GM18519 (cell line): Measurements from ENCODE around the gene HOXB9.

Experiments
- ATAC-seq: cut with Tn5 transposase; IDR thresholded peaks from one replicate; pipeline ENCODE4 v1.9.1; 2021; ENCODE audit warnings: mild to moderate bottlenecking, moderate library complexity; ENCODE audit not compliant: unreplicated experiment, low FRiP score

HOXB9 gene

DNA sequence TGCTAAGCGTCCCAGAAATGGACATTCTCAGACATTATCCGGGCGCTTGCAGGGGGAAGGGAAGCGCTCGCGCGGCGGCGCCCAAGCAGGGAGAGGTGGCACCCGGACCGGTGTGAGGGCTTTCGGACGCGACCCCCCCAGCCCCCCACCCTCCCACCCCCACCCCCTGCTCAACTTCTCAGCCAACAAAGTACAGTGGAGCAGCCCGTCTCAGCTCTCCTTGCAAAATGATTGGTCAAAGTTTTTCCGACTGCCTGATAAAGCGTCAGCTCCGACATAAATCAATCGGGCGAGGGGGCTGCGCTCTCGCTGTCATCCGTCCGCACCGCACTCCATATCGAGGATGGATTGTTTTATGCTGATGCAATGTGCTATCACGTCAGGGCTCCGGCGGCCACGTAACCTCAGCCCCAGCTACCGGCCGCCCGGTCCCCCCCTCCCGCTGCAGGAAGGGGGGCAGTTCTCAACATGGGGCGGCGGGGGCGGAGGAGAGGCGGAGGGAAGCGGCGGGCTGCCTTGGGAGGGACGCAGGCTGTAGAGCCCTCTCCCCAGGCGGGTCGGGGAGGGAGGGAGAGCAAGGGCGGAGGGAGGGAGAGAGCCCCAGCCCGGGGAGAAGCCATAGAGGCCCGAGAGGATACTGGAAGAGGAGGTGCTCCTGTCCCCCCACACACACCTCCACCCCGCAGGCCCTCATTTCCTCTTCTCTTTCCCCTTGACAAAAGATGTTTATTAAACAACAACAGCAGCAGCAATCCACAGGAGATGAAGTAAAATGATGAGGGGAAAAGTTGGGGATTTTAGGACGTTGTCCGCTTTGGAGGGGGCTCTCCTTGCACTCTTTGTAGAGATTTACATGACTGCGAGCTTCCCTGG is at the start of gene HOXB9:
HOXB9 (minus strand) TSS at position 114 of the 873 bp plus-strand sequence; CDS start at position 25, 89 bp downstream.
- ATAC-seq, result no peak

DNA sequence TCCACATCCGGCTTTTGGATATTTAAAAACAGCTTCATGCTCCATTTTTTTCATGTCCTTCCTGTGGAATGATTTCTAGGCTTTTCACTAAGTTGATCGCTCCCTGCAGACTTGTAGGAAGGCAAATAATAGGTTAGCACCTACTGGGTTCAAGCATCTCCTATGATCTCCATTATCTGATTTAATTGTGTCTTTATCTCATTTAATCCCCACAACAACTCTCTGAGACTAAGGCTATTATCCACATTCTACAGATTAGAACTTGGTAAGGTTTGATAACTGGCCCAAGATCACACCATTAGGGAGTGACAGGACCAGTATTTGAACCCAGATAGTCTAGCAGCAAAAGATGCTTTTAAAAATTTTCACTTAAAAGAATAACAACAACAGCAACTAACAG is 46.2 kb upstream of the HOXB9 start:
- ATAC-seq, result no peak

DNA sequence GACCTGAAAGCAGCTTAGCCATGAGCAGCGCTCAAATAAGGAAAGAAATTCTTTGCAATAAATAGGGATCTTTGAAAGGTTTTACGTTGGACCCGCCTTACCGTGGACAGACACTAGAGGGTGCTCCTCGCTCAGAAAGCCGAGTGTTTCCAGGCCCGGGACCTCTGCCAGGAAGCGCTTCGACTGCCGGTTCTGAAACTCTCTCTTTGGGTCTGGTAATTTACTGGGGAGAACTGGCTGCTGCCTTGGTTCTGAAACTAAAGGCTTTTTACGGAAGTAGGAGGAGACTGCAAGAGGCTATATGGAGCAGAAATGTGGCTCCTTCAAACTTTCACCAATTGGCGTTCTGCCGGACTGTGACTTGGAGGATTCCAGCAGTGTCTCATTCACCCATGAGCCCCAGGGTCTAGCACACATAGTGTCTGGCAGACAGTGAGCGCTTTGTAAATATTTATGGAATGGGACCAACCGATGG is 45.6 kb upstream of the HOXB9 start:
- no peak for ATAC-seq

DNA sequence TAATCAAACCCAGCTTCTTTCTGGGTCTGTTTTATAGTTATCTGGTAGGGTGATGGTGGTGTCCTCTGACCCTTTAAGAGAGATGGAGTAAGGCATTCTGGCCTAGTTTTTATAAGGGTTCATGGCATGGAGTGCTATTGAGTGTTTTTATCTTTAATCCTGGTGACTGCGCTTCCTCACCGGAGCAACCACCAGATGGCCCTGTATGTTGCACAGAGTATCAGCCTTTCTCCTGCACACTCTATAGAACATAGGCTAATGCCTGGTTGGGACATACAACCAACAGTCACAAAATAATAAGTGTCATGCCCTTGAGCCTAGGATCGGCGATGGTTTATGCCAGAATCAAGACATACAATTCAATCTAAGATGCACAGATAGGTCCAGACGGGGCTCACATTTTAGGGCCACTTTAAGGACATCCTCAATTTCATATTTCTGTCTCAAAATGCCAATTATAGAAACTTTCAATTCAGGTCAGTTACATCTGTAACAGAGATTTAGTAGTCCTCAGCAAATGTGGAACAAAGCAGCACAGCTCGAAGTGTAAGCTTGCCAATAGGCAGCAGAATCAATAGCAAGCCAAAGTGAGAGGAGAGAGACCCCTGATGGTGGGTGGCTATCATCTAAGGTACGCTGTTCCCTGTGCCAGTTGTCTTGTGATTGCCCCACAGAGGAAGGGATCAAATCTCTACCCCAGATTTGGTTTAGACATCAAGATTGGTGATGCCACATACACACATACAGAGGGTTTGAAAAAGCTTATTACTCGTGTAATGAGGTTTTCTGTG is 37.2 kb upstream of the HOXB9 start:
- ATAC-seq, result no peak

DNA sequence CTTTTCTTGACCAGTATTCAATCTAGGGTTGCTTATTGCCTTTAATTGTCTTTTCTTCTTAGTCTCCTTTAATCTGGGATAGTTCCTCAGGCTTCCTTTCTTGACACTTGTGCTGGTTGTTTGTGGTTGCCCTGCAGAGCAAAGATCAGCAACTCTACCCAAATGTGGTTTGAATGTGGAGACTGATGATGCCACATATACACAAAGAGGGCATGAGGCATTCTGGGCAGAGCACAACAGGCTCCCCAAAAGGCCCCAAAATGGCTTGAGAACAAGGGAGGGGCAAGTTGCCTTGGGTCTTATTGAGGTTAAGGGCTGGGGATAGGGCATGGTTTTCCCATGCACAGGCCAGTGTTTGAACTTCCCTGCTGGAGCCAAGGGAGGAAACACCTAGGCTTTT is 29.8 kb upstream of the HOXB9 start:
- no peak for ATAC-seq

DNA sequence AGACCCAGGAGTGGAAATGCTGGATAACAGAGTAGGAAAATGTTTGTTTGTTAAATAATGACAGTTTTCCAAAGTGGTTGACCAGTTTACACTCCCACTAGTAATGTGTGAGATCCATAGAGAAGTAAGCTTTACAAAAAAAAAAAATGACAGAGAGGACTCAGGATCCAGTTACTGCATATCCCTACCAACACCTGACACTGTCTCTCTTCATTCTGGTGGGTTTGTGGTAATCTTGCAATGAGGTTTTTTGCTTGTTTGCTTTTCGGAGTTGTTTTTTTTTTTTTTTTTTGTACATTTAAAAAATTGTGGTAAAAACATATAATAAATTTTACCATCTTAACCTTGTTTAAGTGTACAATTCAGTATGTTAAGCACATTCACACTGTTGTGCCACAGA is 23.6 kb upstream of the HOXB9 start:
- no peak for ATAC-seq

DNA sequence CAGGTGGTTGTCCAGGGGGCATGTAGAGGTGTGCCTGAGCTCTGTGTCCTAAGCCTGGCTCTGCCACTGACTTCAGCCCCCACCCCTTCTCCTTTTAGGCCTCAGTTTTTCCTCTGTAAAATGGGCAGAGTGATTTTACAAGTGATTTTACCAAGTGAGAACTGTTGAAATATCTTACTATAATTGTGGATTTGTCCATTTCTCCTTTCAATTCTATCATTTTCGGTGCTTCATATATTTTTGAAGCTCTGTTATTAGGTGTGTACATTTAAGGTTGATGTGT is 21.7 kb upstream of the HOXB9 start:
- no peak for ATAC-seq

DNA sequence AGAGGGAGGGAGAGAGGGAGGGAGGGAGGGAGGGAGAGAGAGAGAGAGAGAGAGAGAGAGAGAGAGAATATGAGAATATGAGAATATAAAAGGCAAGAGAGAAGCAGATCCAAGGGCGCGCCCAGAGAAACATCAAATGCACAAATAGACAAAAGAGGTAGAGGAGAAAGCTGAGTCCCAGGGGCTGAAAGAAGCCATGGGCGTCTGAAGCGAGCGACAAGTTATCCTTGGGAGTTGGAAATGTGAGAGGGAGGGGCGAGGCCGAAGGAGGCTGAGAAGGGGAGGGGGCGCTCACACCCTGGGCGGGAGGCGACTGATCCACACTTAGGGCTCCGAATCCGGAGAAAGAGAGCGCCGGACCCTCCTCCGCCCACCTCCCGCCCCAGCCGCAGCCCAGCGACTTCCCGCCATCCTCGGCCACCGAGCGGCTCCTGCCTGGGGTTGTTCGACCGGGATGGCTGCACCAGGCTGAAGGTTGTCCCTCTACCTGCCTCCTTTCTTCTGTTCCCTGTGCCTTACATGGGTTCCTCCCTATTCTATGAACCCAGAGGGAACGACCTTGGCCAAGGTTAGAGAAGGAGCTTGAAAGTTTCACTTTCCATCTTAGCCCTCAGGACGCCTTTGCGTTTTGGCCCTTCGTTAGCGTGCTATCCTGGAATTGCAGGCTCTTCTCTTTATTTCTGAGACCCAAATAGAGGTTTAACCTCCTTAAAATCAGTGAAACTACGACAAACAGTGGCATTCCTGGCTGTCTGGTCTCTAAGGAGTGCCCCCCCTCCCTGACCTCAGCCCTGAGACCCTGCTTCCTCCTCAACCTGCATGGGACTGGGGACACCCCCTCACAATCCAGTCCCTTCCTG is 21.2 kb upstream of the HOXB9 start:
- no peak for ATAC-seq

DNA sequence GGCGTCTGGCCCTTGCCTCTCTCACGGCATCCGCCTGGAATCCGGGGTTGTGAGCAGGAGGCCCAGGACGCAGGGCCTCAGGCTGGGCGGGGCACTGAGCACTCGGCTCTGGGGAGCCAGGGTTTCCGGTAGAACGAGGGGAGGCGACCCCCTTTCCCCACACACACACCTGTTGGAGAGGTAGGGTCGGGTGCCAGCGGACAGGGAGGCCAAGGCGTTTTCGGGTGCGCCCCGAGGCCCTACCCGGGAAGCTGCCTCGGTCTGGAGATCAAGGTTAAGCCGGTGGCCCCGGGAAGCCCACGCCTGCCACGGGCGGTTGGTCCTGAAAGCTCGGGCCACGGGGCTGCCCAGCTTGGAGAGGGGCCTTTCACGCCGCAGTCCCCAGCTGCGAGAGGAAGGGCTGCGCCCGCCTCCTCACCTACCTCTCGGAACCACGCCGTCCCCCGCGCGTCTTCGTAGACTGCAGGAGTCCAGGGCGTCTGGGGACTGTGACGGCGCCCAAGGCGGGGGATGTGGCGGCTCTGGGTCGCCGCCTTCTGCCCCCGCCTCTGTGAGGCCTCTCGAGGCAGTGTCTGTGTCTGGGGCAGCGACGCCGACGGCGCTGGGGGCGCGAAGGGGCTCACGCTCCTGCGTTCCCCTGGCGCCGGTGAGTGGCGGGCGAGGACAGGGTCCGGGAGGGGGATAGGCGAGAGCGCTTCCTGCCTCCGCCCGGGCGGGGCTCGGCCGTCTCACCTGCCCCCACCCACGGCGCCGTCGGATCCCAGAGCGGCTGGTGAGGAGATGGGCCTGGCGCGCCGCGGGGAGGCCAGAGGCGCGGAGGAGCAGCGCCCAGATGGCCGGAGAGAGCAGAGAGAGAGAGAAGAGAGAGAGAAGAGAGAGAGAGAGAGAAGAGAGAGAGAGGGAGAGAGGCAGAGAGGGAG is 20.3 kb upstream of the HOXB9 start:
- no peak for ATAC-seq

DNA sequence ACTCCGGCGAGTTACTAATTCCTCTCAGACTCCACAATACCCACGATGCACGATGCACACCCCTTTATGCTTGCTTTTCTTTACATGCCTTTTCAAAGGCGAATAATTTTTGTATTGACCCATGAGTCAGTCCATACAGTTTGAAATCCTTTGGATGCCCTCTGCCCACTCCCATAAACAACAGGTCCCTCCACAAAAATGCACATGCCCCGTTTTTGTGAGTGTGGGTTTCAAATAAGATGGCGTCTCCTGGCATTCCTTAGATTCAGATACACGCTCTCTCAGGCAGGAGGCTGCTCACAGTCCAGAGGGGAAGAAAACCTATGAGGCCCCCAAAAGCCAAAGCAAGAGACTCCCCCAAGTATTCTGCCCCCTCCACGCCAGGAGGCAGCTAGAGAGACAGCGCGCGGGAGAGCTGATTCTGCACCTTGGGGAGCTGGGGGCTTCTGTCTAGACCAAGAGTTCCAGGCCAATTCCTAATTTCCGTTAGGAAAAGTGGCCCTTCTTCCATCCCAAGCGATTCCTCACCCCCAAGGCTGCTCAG is 19.6 kb upstream of the HOXB9 start:
- no peak for ATAC-seq

DNA sequence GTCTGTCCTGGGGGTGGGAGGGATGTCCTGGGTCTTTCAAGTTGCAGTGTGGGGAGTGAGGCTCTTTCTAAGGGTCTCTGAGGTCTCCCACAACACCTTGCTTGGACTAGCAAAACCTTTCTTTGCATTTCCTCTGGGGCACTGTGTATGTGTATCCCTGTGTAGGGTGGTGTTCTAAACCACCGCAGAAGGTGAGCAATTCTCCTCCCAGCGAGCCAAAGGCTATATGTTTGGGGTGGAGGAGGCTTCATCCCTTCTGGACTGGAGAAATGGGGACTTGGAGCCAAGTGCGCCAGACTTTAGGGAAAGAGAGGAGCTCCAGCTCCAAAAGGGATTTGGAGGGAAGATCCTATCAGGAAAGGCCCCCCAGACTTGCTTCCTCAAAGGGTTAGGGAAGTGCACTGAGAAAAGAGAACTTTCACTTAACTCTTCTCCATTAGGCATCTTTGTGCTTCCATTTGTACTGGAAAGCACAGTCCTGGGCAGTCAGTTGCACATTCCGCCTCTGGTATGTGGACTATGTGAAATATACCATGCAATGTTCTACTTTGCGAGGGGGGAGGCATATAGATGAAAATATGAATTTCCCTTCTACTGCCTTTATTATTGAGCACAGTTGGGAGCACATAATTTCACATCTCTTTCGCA is 18.9 kb upstream of the HOXB9 start:
- no peak for ATAC-seq

DNA sequence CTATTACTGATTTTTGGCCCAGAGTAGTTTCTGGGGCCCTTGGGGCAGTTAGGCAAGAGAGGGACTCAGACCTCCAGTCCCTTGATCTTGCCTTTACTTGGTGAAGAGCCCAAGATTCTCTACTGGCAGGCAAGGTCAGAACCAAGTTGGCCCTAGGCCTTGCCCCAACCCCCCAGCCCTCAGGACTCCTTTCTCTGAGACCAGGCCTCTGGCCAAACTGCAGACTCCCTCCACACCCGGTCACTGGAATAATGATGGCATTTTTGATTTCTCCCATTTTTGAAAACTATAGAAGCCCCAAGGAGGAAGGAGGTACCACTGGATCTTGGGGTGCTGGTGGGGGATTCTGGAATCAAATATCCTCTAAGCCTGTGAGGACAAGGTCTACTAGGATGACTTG is 18.0 kb upstream of the HOXB9 start:
- no peak for ATAC-seq

DNA sequence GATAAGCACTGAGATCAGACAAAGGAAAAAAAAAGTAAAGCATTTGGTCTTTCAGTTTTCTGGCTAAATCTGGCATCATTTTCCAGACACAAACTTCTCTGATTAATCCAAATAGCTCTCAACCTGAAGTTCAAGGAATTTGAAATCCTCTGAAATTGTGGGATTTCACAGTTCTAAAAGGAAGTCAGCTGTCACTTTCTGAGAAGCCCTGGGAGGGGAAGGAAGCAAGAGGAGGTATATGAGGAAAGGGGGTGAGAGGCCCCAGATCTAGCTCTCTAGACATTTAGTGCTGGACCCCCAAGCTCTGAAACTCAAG is 17.5 kb upstream of the HOXB9 start:
- no peak for ATAC-seq

DNA sequence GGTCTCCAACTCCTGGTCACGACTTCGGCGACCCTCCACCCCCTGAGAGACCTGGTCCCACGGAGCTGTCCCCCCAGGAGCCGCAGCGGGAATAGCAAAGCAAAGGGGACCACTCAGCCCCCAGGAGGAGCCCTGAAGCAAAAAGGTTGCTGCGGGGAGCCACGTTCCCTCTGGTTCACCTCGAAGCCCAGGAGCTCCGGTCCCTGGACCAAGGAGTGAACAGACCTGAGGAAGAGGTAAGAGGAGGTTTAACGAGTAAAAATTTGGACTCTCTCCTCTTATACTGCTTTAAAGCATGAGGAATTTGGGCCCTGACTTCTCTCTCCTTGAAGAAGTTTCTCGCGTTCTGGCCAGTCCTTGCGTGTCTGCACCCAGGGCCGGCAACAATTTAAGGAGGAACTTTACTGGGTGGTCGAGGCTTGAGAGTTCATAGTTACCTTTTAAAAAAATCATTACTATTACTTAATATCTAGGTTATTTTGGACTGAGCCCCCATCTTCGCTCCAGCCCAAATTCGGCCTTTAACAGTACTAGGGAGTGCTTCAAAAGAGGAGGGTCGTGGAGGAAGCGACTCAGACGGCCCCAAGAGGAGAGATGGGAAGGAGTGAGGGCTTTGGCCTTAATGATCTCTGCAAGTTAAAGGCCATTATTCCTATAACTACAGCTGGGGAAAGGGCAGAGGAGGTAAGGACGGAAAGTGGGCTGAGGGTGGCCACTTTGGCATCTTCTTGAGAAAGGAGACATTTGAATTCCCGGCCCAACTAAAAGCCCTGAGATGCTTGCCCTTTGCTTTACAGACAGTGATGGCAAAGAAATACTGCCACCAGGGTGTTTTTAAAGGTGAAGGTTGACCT is 16.9 kb upstream of the HOXB9 start:
- ATAC-seq, result no peak

DNA sequence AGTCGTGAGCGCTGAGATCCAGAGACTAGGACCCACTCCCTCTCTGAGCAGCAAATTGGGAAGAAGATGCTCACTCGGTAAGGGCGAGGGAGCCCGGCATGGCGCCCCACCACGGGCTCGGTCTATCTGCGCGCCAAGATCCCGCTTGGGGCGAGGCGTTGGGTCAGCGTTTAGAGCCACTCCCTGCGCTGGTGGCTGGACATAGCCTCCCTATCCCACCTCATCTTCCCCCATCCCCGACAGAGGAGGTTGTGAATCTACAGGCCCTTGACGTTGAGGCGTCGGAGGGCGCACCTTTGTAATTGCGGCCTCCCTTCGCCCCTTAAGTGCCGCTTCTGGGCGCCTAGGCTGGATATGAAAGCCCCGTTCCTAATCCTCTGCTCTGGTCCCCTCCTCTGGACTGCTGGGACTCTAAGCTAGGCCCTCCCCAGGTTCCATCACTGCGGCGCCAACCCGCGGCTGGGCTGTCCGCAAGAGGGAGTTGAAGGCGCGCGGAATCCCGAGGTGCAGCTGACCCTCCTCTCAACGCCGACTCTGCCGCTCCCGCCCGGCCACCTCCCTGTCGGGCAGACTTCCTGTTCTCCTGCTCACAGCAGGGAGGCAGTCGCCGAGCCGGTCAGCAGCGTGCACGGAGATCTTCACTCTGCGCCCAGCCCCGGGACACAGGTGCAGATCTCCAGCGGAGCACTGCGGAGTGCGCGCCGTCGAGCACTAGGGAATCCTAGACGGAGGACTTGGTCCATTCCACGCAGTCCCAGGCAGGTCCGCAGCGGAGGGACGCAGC is 16.1 kb upstream of the HOXB9 start:
- ATAC-seq, result no peak

DNA sequence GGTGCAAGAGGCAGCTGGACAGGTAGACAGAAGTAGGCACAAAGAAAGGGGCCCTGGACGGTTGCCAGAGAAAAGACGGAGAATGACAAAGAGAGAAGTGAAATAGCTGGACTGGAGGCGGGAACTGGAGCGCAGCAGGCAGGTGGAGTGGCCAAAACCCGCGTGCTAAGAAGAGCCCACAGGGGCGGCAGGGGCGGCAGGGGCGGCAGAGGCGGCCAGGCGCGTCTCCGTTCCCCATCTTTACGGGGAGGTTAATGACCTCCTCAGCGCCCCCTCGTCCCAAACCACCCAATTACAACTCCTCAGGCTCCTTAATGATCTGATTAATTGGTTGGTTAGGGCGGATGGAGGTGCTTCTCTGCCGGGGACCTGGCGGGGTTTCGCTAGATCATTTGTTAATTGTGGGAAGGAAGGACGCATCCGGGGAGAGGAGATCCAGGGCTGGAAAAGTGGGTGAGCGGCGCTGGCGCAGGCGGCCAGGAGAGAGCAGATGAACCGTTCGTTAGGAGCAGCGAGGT is 15.4 kb upstream of the HOXB9 start:
- ATAC-seq, result no peak

DNA sequence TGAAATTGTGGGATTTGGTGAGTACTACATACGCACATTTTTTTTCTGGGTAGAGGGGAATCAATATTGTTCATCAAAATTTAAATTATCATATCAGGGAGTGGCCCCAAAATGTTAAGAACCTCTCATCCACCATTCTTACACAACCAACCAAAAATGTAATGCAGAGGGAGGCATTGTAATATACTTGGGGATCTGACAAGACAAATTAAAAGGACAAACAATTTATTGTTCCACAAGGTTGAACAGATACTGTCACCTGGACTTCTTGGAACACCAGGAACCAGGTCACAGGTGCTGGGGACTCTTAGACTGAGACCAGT is 14.7 kb upstream of the HOXB9 start:
- ATAC-seq, result no peak
